LNCaP clone FGC (cell line): ENCODE data around the gene ANKS6.

ENCODE experiments used
- DNase-seq: peaks from one replicate; pipeline ENCODE4 v3.0.0-alpha.2; 2011; ENCODE audit warnings: low read depth
- H3K4me3 ChIP-seq: 2 replicates; pipeline ENCODE4 v1.5.1; 2011; ENCODE audit warnings: mild to moderate bottlenecking, low read depth, low read length, control low read depth
- TF ChIP-seq, protein P1 (sequence below): IDR thresholded peaks from 2 replicates; pipeline ENCODE4 v1.5.1; 2012; ENCODE audit warnings: mild to moderate bottlenecking; ENCODE audit not compliant: control insufficient read depth, insufficient read depth; ENCODE audit errors: extremely low read depth

ANKS6 gene

DNA sequence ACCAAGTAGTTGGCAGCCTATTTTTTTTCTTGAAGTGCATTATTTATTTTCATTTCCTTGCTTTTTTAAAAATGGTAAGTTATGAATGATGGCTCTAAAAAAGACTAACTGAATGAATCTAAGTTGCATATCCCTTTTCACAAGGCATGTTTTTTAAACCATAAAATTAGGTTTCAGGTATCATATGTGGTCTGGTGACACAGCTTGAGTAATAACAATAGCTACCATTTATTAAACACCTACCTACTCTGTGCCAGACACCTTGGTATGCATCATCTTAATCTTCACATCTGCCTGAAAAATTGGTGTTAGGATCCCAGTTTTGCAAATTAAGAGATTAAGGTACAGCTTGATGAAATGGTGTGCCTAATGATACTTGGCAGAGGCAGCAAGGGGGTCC lies 83.4 kb downstream of the ANKS6 start:
- TF ChIP-seq, protein P1, sequence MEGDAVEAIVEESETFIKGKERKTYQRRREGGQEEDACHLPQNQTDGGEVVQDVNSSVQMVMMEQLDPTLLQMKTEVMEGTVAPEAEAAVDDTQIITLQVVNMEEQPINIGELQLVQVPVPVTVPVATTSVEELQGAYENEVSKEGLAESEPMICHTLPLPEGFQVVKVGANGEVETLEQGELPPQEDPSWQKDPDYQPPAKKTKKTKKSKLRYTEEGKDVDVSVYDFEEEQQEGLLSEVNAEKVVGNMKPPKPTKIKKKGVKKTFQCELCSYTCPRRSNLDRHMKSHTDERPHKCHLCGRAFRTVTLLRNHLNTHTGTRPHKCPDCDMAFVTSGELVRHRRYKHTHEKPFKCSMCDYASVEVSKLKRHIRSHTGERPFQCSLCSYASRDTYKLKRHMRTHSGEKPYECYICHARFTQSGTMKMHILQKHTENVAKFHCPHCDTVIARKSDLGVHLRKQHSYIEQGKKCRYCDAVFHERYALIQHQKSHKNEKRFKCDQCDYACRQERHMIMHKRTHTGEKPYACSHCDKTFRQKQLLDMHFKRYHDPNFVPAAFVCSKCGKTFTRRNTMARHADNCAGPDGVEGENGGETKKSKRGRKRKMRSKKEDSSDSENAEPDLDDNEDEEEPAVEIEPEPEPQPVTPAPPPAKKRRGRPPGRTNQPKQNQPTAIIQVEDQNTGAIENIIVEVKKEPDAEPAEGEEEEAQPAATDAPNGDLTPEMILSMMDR: no peak
- no peak for DNase-seq
- H3K4me3 ChIP-seq: no peak overlapping the region

DNA sequence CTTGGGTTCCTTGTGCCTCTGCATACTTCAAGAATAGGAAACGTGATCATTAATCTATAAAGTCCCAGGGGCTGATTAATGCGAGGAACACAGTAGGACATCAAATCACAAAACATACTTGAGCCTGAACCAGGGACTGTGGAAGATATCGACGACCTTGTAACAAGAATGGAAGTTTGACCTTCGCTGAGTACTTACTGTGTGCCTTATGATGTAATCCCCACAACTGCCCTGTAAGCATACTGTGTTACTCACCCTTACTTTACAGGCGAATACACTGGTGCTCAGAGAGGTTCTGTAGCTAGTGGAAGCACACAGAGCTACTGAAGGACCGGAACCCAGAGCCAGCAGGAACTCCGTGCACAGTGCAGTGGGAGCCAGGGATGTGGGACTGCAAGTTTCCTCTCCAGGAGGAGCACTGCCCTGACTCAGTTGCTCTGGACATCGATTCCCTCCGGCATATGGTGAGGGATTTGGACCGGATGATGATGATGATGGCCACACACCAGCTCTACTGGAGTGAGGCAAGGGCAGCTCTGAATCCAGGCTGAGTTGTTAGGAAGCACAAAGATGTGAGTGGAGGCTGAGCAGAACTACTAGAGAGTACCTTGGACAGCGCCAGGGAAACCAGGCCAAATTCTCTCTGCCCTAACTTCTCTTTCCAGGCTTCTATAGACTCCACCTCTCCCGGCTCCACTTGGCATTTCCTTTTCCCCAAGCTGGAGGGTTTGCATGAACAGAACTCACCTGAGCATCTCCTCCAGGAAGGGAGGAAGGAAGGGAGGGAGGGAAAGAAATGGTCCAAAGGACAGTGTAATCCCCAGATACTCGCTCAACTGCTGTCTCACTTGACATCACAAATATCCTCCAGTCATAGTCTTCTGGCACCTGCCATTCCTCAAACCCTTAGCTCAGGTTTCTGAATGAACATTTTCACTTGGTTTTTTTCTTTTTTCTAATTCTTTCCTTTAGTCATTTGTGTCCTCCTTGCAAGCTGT lies 86.1 kb downstream of the ANKS6 start:
- no peak for DNase-seq
- H3K4me3 ChIP-seq: no peak overlapping the region
- TF ChIP-seq, protein P1: no peak

GRCh38 chr9:98708933-98709911 lies 87.1 kb downstream of the ANKS6 start, which contains the start of gene GABBR2:
Gene GABBR2 (minus strand): TSS chr9:98708935. CDS start chr9:98708737, 198 bp downstream.
- TF ChIP-seq, protein P1: no peak
- H3K4me3 ChIP-seq: no peak within 1 kb of the TSS
- no peak for DNase-seq

DNA sequence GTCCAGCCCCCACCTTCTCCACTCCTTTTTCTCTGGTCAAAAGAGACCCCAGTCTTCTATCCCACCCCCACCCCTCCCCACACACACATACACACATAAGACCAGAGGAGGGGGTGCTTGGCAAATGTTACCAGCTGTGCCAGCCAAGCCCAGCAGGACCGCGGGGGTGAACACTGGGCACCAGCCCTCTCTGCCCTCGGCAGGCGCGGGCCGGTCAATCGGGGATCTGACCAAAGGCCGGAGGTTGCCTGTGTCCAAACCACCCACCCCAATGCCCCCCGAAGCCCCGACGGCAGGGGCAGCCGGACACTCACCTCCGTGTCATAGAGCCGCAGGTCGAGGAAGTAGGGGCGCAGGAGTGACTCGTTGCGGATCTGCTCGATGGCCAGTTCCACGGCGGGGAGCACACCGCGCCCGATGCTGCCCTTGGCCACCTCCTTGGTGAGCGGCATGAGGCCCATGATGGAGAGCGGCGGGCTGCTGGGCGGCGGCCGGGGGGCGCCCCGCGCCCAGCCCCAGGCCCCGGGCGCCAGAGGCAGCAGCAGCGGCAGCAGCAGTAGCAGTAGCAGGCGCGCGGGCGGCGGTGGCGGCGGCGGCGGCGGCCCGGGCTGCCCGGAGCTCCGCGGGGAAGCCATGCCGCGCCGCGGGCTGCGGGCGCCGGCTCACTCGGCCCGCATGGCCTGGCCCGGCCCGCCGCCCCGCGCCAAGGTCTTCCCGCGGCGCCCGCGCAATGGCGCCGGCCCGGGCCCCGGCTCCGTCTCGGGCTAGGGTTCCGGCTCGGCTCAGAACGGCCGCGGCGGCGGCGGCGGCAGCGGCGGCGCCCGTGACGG lies 88.0 kb downstream of the ANKS6 start:
- no peak for DNase-seq
- H3K4me3 ChIP-seq: no peak overlapping the region
- TF ChIP-seq, protein P1: no peak

DNA sequence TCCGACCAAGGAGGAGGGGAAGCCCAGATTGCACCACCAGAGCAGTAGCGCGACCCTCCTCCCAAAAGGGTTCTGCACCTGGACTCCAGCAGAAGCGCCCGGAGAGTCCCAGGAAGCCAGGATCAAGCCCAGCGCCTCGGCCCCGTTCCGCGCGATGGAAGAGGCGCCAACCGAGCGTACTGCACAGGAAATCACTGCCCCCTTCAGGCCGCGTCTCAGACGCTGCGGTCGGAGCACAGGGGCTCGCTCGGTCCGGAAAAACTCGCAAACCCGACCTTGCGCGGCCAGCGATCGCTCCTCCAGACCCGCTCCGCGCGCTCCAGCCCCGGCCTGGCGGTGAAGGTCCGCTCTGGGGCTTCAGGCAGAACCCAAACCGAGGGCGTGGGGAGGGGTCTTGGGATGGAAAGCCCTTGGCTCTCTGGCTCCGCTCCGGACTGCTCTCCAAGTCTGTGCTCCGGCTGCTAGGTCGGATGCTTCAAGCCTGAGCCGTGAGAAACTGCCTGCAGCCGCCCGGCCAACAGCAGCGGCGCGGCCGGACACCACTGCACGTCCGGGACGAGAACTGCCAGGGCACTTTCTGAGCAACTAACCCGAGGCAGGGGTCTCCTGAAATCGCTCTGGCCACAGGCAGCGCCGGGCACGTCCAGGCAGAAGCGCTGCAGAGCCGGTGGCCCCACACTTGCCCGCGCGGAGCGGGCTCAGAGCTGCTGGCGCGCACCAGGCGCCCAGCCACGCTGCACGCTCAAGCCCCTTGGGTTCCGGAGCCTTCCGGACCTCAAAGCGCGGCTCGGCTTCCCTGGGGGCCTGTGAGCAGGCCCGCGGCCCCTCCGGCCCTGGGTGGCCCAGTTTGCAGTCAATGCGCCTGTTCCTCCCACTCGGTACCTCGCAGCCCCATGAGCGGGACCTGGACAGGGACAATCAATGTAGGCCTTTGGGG lies 88.9 kb downstream of the ANKS6 start:
- TF ChIP-seq, protein P1: peak; percentile 79
- peak; percentile 31 for DNase-seq
- H3K4me3 ChIP-seq: no peak overlapping the region
